ENCODE results near the gene SLC31A1. TPM values are rescaled to one million over a fixed set of nuclear protein-coding genes. Genes with fewer than 3 reads are reported as not detected.
A peak's percentile ranks its signal among the peaks of the same experiment; 100 is the strongest.

Gene SLC31A1
- total RNA-seq, 2 donors from 2014 or later = 6.7 to 7.9 TPM

DNA sequence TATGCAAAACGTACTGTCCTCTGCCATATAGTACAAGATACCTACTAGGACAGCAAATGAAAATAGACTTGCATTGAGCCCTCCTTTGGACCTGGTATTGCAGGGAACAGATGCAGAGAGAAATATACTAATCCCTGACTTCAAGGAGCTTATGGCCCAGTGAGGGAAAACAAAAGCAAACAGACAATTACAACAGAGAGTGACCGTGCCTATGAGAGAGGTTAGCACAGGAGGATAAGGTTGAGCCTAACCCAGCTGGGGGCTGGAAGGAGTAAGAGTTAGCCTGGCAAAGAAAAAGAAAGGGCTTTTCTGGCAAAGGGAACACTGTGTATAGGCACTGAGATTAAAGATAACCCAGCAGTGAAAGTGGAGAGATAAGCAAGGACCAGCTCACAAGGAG, 48.5 kb downstream of the SLC31A1 start:
- WGBS, 2 donors = 74 to 83% methylated on average over 2 of the region's 2 CpGs
- no peak for ATAC-seq
- H3K27ac ChIP-seq = no peak overlapping the region
- intact Hi-C loops (cut with DNase I) = loop anchor here (5.0 kb wide), 1 partner anchor 142 kb away; the partner anchor contains the start of genes C9orf43 and POLE3
- TF ChIP-seq, protein P1, sequence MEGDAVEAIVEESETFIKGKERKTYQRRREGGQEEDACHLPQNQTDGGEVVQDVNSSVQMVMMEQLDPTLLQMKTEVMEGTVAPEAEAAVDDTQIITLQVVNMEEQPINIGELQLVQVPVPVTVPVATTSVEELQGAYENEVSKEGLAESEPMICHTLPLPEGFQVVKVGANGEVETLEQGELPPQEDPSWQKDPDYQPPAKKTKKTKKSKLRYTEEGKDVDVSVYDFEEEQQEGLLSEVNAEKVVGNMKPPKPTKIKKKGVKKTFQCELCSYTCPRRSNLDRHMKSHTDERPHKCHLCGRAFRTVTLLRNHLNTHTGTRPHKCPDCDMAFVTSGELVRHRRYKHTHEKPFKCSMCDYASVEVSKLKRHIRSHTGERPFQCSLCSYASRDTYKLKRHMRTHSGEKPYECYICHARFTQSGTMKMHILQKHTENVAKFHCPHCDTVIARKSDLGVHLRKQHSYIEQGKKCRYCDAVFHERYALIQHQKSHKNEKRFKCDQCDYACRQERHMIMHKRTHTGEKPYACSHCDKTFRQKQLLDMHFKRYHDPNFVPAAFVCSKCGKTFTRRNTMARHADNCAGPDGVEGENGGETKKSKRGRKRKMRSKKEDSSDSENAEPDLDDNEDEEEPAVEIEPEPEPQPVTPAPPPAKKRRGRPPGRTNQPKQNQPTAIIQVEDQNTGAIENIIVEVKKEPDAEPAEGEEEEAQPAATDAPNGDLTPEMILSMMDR (IDR thresholded peaks at IDR 0.05) = no peak
- no peak for TF ChIP-seq POLR2A (IDR thresholded peaks at IDR 0.05)
- H3K9me3 ChIP-seq = no peaks in the 10 kb centered on the region
- DNase-seq = no peak
- H3K4me1 ChIP-seq = peaks cover 10% of the 10 kb centered on the region
- peaks cover 0 to 18% of the 10 kb centered on the region in 2 donors for H3K36me3 ChIP-seq (replicated peaks in 1 of 2; ENCODE audit: insufficient read depth in 1 of 2, low read depth in 2 of 2)
- H3K4me3 ChIP-seq = no peak overlapping the region
- no peaks in the 10 kb centered on the region for H3K27me3 ChIP-seq

DNA sequence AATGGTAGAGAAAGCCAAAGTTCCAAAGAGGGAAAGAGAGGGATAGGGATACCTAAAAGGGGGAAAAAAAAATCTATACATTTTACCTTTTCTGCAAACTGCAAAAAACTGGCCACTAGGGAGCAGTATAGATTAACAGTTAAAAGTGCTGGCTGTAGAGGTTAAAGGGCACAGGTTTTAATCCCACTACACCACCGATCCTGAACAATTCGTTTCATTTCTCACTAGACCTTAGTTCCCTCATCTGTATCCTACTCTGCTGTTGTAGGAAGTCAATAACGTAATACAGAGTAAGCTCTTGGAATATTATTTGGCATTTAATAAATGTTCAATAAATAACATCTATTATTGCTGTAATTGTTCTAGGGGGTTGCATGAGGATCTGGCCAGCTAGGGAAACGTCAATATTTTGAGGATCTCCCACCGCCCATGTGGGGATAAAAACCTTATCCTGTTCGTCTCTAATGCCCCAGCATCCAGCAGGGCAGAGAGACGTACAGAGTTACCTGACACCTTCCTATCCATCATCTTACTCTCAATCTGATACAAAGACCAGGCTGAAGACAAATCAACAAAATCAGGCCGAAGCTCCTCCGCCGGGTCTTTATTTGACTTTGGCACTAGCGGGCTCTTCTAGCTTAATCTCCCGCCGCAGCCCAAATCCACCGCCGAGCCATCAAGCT, 53.3 kb downstream of the SLC31A1 start:
- Histone ChIP-seq H3K36me3 (replicated peaks in 1 of 2; ENCODE audit: insufficient read depth in 1 of 2, low read depth in 2 of 2) (peaks cover 0 to 19% of the 10 kb centered on the region in 2 donors), H3K9me3 (no peaks in the 10 kb centered on the region), H3K27ac (peak overlapping the region; percentile 89 to 94 (median 90)), H3K4me1 (peaks cover 21% of the 10 kb centered on the region), H3K27me3 (no peaks in the 10 kb centered on the region), H3K4me3 (peak overlapping the region; percentile 69 to 86)
- intact Hi-C loops (cut with DNase I) = loop anchor here (5.0 kb wide), 1 partner anchor 138 kb away; the partner anchor contains the start of genes C9orf43 and POLE3
- no peak for TF ChIP-seq POLR2A (IDR thresholded peaks at IDR 0.05)
- TF ChIP-seq, protein P1 (IDR thresholded peaks at IDR 0.05) = peak; percentile 53 to 75 (median 67)
- peak; percentile 38 for ATAC-seq
- DNase-seq = peak in 1 of 4 donors; percentile 47
- 0% methylated on average over 11 to 15 of the region's 15 CpGs for WGBS, 2 donors

DNA sequence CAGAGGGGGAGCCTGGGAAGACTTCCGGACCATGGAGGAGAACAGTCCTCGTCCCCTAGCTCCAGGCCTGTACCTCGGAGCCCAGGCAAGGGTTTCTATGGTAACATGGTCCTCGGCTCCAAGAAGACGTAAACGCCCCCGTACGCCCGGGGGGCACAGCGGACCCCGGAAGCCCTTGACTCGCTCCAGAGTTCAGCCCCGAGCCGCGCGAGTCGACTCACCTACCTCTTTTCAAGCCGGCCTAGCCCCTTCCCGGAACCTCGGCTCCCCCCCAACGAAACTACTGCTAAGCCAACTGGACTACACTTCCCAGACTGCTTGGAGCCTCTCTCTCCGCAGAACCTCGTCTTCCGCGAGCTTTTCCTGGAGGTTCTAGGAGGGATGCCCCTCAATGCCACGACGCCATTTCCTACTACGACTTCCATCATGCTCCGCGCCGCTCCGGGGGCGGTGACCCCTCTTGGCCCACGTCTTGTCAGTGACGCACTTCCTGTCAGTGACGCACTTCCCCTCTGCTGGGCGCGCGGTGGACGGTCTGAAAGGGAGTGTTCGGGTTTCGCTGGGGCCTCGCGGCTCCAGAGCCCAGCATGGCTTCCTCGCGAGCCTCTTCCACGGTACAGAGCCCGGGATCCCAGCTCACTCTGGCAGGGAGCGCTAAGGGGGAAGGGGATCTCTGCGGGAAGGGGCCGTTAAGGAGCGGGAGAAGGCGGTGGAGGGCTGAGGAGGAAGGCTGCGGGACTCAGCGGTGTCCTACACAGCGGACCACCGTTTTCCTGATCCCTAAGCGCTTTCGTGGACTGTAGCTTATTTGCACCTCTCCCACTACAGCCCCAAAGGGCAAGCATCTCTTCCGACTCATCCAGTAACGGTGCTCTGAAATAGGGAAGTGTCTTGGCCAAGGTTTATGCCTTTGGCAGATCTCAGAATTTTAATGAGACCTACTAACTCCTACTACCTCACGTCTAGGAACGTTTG, 54.1 kb downstream of the SLC31A1 start, which contains the start of the genes CDC26 and PRPF4:
Gene CDC26 (minus strand): TSS at position 416 of the 975 bp plus-strand sequence. CDS start 3,065 bp downstream, outside the sequence.
Gene PRPF4 (plus strand): TSS at position 502 of the 975 bp plus-strand sequence. CDS start 86 bp downstream, at position 588.
- Histone ChIP-seq H3K27me3 (no peaks in the 10 kb centered on the region), H3K4me1 (peaks cover 21% of the 10 kb centered on the region), H3K27ac (peak within 1 kb of the TSS; percentile 89 to 94 (median 90)), H3K4me3 (peak within 1 kb of the TSS; percentile 69 to 86), H3K36me3 (replicated peaks in 1 of 2; ENCODE audit: insufficient read depth in 1 of 2, low read depth in 2 of 2) (peaks cover 0 to 20% of the 10 kb centered on the region in 2 donors), H3K9me3 (no peaks in the 10 kb centered on the region)
- peak; percentile 98 for ATAC-seq
- 0 to 1% methylated on average over 12 to 63 of the region's 63 CpGs for WGBS, 2 donors
- TF ChIP-seq, protein P1 (IDR thresholded peaks at IDR 0.05) = peak in 1 of 7 experiments; percentile 8
- peak; percentile 83 to 96 (median 94) for TF ChIP-seq POLR2A (IDR thresholded peaks at IDR 0.05)
- peak; percentile 96 to 97 (median 96) for DNase-seq
- intact Hi-C loops (cut with DNase I) = no loop called here

DNA sequence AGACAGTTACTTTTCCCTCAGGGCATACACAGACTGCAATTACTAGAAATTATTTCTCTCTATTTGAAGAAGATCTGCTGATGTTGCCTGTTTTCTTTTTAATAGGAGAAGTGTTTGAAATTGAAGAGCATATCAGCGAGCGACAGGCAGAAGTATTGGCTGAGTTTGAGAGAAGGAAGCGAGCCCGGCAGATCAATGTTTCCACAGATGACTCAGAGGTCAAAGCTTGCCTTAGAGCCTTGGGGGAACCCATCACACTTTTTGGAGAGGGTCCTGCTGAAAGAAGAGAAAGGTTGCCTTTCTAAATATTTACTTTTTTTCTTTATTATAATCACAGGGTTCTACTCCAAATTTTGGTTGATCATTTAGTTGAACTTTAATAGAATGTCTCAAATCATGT, 57.5 kb downstream of the SLC31A1 start:
- peaks cover 10 to 17% of the 10 kb centered on the region in 2 donors for H3K36me3 ChIP-seq (replicated peaks in 1 of 2; ENCODE audit: insufficient read depth in 1 of 2, low read depth in 2 of 2)
- H3K9me3 ChIP-seq = no peaks in the 10 kb centered on the region
- TF ChIP-seq POLR2A (IDR thresholded peaks at IDR 0.05) = no peak
- TF ChIP-seq, protein P1 (IDR thresholded peaks at IDR 0.05) = no peak
- peaks cover 20% of the 10 kb centered on the region for H3K4me1 ChIP-seq
- no peak overlapping the region for H3K27ac ChIP-seq
- WGBS, 2 donors = 82 to 86% methylated on average over 4 of the region's 4 CpGs
- DNase-seq = no peak
- H3K4me3 ChIP-seq = no peak overlapping the region
- no peak for ATAC-seq
- intact Hi-C loops (cut with DNase I) = no loop called here
- no peaks in the 10 kb centered on the region for H3K27me3 ChIP-seq

Measured in body of pancreas (tissue), 4 donors.